Epithelial cell of esophagus (primary cell): ENCODE measurements around the gene CCDC175.
A peak's percentile ranks its signal among the peaks of the same experiment; 100 is the strongest.

Experiments used
- DNase-seq: peaks from one replicate; pipeline ENCODE4 v3.0.0; 2010; ENCODE audit warnings: low read depth
- H3K4me3 ChIP-seq: 2 replicates; pipeline ENCODE4 v1.5.1; 2011; ENCODE audit warnings: mild to moderate bottlenecking, low read length, control low read depth
- TF ChIP-seq, protein P1 (sequence below): IDR thresholded peaks from 2 replicates; pipeline ENCODE4 v1.5.1; 2011; ENCODE audit warnings: low read depth, mild to moderate bottlenecking, low read length, control low read depth, inconsistent platforms; ENCODE audit not compliant: insufficient read depth; ENCODE audit errors: missing control alignments

CCDC175 gene

GRCh38 chr14:59530349-59530748 is 46.3 kb downstream of the CCDC175 start:
- TF ChIP-seq, protein P1, sequence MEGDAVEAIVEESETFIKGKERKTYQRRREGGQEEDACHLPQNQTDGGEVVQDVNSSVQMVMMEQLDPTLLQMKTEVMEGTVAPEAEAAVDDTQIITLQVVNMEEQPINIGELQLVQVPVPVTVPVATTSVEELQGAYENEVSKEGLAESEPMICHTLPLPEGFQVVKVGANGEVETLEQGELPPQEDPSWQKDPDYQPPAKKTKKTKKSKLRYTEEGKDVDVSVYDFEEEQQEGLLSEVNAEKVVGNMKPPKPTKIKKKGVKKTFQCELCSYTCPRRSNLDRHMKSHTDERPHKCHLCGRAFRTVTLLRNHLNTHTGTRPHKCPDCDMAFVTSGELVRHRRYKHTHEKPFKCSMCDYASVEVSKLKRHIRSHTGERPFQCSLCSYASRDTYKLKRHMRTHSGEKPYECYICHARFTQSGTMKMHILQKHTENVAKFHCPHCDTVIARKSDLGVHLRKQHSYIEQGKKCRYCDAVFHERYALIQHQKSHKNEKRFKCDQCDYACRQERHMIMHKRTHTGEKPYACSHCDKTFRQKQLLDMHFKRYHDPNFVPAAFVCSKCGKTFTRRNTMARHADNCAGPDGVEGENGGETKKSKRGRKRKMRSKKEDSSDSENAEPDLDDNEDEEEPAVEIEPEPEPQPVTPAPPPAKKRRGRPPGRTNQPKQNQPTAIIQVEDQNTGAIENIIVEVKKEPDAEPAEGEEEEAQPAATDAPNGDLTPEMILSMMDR = no peak
- DNase-seq = no peak
- no peak overlapping the region for H3K4me3 ChIP-seq

- no peak for DNase-seq
- H3K4me3 ChIP-seq = no peak overlapping the region
- TF ChIP-seq, protein P1 = no peak
Observed at GRCh38 chr14:59529189-59529588, 47.4 kb downstream of the CCDC175 start.

DNA sequence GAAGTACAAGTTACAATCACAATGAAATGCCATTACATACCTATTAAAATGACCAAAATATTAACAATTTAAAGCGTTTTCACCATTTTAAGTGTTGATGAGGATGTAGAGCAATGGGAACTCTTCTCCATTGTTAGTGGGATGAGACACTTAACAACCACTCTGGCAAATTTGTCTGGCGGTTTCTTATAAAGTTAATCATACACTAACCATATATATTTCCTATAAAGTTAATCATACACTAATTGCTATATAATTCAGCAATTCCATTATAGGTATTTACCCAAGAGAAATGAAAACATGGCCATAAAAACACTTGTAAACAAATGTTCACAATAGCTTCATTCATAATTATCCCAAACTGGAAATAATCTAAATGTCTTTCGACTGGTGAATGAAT is 56.4 kb downstream of the CCDC175 start:
- TF ChIP-seq, protein P1 = no peak
- no peak overlapping the region for H3K4me3 ChIP-seq
- DNase-seq = no peak

- no peak for DNase-seq
Observed at GRCh38 chr14:59511916-59512575, 64.6 kb downstream of the CCDC175 start.

GRCh38 chr14:59510966-59511365 is 65.6 kb downstream of the CCDC175 start:
- TF ChIP-seq, protein P1 = no peak
- DNase-seq = no peak
- no peak overlapping the region for H3K4me3 ChIP-seq

More at GRCh38 chr14:59511916-59512575, 64.6 kb downstream of the CCDC175 start:
- TF ChIP-seq, protein P1 = peak; percentile 30
- no peak overlapping the region for H3K4me3 ChIP-seq

DNA sequence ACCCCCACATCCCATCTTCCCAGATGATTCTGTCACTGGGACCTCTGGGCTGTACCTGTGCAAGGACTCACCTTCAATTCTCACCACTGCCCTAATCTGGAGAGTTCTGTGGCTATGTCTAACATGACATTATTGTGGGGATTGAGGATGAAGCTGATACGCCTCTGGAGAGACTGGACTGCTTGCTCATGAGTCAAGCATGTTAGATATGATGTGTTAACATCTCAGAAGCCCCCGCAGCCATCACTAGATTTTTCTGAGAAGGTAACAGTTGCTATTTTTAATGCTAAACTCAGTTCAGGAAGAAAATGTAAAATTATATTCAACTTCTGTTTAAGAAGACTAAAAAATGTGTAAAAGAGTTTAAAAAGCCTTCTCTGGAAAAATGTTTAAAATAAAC is 66.6 kb downstream of the CCDC175 start:
- no peak for DNase-seq
- TF ChIP-seq, protein P1 = no peak
- H3K4me3 ChIP-seq = no peak overlapping the region

DNA sequence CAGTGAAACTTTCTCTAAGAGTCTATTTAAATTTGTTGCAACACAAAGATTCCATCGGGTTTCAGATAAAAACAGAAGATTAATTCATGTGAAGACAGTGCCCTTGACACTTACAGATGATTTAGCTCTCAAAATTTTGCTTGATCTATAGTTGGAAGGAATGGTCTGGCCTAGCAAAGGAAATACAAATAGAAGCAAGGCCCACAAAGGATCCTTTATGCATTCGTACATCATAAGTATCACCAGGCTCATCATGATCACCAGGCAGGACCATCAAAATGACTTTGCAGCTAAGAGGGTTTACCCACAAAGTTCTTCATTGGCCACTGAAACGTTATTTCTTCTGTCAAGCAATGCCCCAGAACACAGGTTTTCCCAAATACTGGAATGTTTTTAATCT is 67.5 kb downstream of the CCDC175 start:
- DNase-seq = no peak
- H3K4me3 ChIP-seq = no peak overlapping the region
- TF ChIP-seq, protein P1 = no peak
